ENCODE results near the gene MT1H. TPM values are rescaled to one million over a fixed set of nuclear protein-coding genes. Genes with fewer than 3 reads are reported as not detected.
"Not testable (repeated sequence)": the region's sequence is repeated elsewhere in the genome, so short reads cannot be mapped to it uniquely, and the experiment has no call there.

Gene MT1H
- not detected for total RNA-seq
- long read RNA-seq: 0 reads

GRCh38 chr16:56669005-56669839 lies at the start of gene MT1H:
TSS of gene MT1H (plus strand) at chr16:56669814. CDS start at chr16:56669885, 71 bp downstream.
- intact Hi-C loops (cut with DNase I): no loop called here
- DNase-seq (no peak), ATAC-seq (ENCODE audit: poor library complexity) (peak; percentile 6)

- ATAC-seq (ENCODE audit: poor library complexity) (no peak), DNase-seq (no peak)
- intact Hi-C loops (cut with DNase I): no loop called here
Measured at GRCh38 chr16:56620339-56620897, 49.2 kb upstream of the MT1H start.

GRCh38 chr16:56621665-56622445 lies 47.8 kb upstream of the MT1H start:
- ATAC-seq (ENCODE audit: poor library complexity); DNase-seq; intact Hi-C loops (cut with DNase I): not testable (repeated sequence)

GRCh38 chr16:56623184-56623583 lies 46.4 kb upstream of the MT1H start:
- DNase-seq; ATAC-seq (ENCODE audit: poor library complexity); intact Hi-C loops (cut with DNase I): not testable (repeated sequence)

- no peak for ATAC-seq (ENCODE audit: poor library complexity)
- intact Hi-C loops (cut with DNase I): no loop called here
- no peak for DNase-seq
Measured at GRCh38 chr16:56623637-56624036, 46.0 kb upstream of the MT1H start.

GRCh38 chr16:56625140-56625942 lies 44.3 kb upstream of the MT1H start, which contains the start of gene MT1E:
TSS of gene MT1E (plus strand) at chr16:56625781. CDS start at chr16:56625852, 71 bp downstream.
- DNase-seq: peak; percentile 92
- intact Hi-C loops (cut with DNase I): no loop called here
- peak; percentile 95 for ATAC-seq (ENCODE audit: poor library complexity)

GRCh38 chr16:56625943-56626654 lies 43.5 kb upstream of the MT1H start:
- ATAC-seq (ENCODE audit: poor library complexity) (peak; percentile 75), DNase-seq (peak; percentile 83)
- intact Hi-C loops (cut with DNase I): no loop called here

GRCh38 chr16:56626685-56627084 lies 42.9 kb upstream of the MT1H start:
- DNase-seq: no peak
- intact Hi-C loops (cut with DNase I): no loop called here
- peak; percentile 7 for ATAC-seq (ENCODE audit: poor library complexity)

GRCh38 chr16:56628486-56629350 lies 40.9 kb upstream of the MT1H start:
- ATAC-seq (ENCODE audit: poor library complexity) (no peak), DNase-seq (no peak)
- intact Hi-C loops (cut with DNase I): no loop called here

GRCh38 chr16:56629531-56629930 lies 40.1 kb upstream of the MT1H start:
- intact Hi-C loops (cut with DNase I): no loop called here
- ATAC-seq (ENCODE audit: poor library complexity) (no peak), DNase-seq (no peak)

- intact Hi-C loops (cut with DNase I): no loop called here
- DNase-seq (no peak), ATAC-seq (ENCODE audit: poor library complexity) (no peak)
Measured at GRCh38 chr16:56630134-56630533, 39.5 kb upstream of the MT1H start.

GRCh38 chr16:56631197-56631596 lies 38.4 kb upstream of the MT1H start:
- no peak for DNase-seq
- ATAC-seq (ENCODE audit: poor library complexity): no peak
- intact Hi-C loops (cut with DNase I): no loop called here

GRCh38 chr16:56631832-56632155 lies 37.8 kb upstream of the MT1H start:
- intact Hi-C loops (cut with DNase I): no loop called here
- no peak for ATAC-seq (ENCODE audit: poor library complexity)
- no peak for DNase-seq

- intact Hi-C loops (cut with DNase I): no loop called here
- ATAC-seq (ENCODE audit: poor library complexity) (peak; percentile 86), DNase-seq (peak; percentile 86)
Measured at GRCh38 chr16:56632156-56632847, 37.3 kb upstream of the MT1H start, which contains the start of gene MT1M. TSS of gene MT1M (plus strand) at chr16:56632659. CDS start at chr16:56632732, 73 bp downstream.

GRCh38 chr16:56632848-56633365 lies 36.7 kb upstream of the MT1H start:
- ATAC-seq (ENCODE audit: poor library complexity) (no peak), DNase-seq (no peak)

GRCh38 chr16:56633535-56633934 lies 36.1 kb upstream of the MT1H start:
- DNase-seq (no peak), ATAC-seq (ENCODE audit: poor library complexity) (no peak)
- intact Hi-C loops (cut with DNase I): no loop called here

More at GRCh38 chr16:56632848-56633365, 36.7 kb upstream of the MT1H start:
- intact Hi-C loops (cut with DNase I): no loop called here

Measured in Right ventricle myocardium superior (tissue), 1 donor.